Hindlimb muscle (tissue), 1 donor: ENCODE measurements around the gene MYOM1. TPM values are rescaled to one million over a fixed set of nuclear protein-coding genes. Genes with fewer than 3 reads are reported as not detected.

Experiments
- DNase-seq: peaks from one replicate; pipeline ENCODE4 v3.0.0-alpha.2; 2013
- polyA plus RNA-seq: library from polyadenylated mRNA; unstranded; fragments of 120-200 nt; gene quantifications from one replicate; pipeline ENCODE4 v1.2.1, GENCODE V29; 2013; ENCODE audit not compliant: insufficient read length

Gene MYOM1
- polyA plus RNA-seq, 1 donor = 679 TPM

DNA sequence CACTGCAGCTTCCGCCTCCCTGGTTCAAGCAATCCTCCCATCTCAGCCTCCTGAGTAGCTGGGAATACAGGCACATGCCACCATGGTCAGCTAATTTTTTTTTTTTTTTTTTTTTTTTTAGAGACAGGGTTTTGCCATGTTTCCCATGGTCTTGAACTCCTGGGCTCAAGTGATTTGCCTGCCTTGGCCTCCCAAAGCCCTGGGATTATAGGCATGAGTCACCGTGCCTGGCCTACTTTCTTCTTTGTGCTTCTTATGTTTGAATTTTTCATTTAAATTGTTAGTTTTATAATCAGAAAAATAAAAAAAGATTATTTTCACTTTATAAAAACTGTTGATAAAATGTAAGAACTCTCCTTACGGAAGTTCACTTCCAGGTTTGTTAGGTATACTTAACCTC, 105.3 kb downstream of the MYOM1 start:
- no peak for DNase-seq

DNA sequence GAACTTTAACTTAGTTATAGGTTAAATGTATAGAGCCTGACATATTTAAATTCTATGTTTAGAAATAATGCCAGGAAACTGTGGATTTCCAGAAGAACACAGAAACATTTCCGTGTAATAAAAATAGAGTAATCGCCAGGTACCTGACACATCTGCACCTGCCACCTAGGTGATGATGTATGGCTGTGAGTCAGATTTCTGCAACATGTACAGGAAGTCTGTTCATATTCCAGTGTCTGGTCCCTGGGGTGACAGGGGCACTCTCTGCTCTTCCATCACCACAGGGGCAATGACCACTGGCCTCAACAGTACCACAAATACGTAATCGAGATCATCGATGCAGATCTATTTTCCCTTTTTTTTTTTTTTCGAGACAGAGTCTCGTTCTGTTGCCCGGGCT, 105.7 kb downstream of the MYOM1 start:
- no peak for DNase-seq

DNA sequence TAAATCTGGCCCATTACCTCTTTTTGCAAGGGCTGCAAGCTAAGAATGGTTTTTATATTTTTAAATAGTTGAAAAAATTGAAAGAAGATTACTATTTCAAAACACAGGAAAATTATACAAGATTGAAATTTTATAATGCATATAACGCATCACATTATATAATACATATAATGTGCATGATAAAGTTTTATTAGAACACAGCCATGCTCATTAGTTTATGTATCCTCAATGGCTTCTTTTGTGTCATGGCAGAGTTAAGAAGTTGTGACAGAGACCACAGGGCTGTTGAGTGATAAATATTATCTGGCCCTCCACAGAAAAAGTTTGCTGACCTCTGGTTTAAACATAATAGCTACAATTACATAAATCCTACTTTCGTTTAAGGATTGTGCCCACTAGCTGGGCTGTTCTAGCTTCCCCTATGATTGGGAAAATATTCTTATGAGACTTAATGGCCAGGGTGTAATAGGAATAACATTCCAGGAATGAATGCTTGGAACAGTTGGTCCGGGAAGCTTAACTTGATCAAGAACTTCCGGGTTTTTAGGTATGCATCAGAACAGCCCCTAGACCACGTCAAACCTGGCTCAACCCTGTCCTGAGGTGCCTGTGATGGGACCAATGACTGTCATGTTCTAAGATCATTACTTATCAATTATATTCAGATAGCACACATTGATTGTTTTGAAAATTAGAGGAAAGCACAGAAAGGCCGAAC, 108.1 kb downstream of the MYOM1 start:
- DNase-seq = no peak

DNA sequence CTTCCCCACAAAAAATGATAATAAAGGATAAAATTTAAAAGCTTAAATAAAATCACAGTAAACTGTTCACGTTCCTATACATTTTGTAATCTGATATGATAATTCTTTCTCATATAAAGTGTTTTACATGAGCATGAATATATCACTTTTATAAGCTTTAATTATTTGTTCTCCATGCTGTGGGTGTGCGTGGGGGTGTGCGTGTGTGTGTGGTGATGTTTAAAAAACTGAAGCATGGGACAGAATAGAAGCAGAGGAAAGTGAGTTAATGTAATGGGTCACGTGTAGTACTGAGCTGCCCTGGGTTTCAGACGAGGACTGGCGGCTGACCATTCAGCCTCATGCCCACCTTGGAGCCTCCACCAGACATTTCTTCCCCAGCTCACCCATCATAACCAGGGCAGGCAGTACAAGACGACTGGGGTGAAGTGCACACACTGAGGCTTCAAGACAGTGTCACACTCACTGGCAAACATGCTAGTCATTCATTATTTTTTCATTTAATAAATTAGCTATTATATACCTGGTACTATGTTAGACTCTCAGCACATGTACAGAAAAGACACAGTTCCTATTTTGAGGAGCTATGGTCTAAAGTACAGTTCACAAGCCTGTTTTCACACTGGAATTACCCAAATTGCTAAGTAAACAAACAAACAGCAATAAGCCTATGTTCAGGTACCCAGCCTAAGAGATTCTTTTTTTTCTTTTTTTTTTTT, 109.6 kb downstream of the MYOM1 start:
- DNase-seq = no peak

DNA sequence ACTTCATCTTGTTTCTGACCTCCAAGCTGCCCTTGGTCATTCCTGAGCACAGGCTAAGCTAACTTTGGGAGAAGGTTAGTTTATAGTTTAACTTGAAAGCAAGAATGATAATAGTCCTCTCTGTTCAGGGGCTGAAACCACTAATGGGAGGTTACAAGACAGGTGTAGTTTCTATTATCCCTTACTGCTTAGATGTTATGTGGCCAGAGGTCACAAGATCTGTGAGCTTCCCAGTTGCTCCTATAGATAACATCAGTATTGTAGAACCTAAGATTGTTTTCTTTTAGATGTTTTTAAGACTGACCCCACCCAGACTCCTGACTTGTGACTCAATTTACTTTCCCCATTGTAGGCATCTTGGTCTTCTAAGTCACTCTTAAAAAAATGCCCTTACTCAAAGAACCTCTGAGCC, 112.0 kb downstream of the MYOM1 start:
- DNase-seq = no peak

DNA sequence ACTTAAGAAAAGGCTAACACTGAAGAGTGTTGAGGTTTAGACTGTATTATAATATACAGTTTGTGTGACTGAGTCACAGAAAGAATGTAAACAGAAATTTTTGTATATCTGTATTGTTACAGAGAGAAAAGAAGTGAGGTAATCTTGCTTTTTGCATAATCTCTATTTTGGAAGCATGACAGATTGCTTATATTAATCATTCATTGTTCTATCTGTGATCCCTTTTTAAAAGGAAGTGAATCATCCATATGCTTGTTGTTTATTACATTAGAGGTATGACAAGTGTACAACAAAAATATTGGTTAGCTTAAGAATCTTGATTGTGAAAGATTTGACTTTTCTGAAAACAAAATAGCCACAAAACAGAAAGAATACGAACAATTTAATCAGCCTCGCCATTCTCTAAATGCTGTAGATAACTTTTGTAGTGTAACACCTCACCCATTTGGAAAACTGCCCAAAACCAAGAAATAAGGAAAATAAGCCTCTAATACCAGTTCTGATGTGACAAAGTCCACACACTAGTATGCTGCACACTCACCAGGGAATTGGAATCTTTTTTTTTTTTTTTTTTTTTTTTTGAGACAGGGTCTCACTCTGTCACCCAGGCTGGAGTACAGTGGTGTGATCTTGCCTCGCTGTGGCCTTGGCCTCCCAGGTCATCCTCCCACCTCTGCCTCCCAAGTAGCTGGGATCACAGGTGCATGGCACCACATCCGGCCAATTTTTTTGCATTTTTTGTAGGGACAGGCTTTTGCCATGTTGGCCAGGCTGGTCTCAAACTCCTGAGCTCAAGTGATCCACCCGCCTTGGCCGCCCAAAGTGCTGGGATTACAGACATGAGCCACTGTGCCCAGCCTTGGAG, 115.3 kb downstream of the MYOM1 start:
- DNase-seq = no peak

DNA sequence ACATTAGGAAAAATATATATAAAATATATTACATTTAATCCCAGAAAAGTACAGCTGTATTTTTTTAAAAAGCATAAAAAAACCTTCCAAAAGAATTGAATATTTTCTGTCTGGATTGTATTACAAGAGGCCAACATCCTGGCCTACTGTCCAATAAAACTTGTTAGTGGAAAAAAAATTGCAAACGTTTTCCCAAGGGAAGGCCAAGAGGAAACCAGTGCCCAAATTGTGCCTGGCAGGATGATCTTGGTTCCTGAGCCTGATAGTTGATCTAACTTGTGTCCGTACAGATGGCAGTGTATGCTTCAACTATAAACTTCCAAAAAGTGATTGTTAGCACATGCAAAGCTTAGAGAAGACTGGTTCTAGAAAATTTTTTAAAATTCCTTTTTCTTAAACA, 116.2 kb downstream of the MYOM1 start:
- peak; percentile 10 for DNase-seq

DNA sequence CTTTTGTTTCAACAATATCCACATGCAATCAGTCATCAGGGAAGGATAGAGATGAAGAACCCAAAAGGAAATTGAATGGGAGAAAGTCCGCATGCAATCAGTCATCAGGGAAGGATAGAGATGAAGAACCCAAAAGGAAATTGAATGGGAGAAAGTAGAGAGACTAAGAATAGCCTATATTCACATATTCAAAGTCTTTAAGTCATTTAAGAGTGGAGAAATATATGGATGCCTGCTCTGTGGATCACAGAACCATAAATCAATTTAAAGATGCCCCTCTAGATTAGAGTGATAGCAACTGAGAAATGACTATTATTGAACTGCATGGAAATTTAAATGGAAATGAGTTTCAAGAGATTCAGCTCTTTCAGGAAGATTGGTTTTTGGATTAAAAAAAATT, 116.8 kb downstream of the MYOM1 start:
- no peak for DNase-seq

DNA sequence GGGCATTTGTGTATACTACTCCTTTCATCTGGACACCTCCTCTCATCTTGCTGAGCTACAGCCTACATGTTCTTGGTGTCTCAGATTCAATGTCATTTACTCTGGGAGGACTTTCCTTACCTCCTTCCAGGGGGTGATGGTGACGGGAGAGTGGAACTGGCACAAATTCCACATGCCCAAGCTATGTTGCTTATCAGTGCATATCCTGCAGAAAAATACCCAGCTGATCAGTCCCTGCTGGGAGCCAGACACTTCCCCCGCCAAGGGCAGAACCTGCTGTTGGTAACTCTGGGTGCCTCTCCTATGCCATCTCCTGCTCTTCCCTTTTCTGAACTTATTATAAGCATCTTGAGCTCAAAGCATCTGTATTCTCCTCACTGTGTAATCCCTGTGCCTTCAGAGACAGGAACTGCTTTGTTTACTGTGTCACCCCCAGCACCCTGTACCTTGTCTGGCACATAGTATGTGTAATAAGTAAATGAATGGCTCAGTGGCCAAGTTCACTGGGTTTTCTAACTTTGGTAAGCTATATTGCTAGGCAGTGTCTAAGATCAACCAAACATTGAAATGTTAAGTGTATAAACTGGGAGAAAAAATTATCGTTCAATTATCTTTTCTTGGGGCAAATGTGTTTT, 119.2 kb downstream of the MYOM1 start:
- DNase-seq = no peak

DNA sequence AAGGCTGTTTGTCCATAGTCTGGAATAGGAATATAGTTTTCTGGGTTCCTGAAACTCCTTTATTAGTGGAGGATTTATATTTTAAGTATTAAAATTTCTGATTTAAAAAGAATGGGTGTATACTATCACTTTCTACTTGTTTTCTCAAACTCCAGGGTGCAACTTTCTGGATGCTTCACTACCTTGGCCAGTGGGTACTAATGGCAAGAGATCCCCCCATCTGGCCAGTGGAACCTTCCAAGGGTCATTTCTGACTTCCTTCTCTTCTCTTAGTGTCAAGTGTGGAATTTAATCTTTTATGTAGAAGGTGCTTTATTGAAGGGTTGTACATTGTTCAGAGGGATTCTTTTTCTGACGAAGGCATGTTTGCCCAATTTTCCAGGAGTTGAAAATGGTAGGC, 120.4 kb downstream of the MYOM1 start:
- no peak for DNase-seq

DNA sequence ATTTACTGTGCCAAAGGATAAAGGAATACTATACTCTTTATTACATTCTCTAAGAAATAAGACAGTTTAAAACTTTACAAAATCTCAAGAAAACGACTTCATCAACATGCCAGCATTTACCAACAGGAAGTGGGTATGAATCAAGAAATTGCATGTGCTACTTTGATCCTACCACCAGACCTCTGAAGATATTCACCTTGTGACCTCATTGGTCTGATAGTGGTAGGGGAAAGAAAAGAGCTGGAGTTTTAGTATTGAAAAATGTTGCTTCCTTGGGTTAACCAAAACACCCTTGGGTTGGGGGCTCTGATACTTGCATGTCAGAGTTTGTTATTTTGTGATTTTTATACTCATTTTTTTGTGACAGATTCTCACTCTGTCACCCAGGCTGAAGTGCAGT, 122.7 kb downstream of the MYOM1 start:
- no peak for DNase-seq

DNA sequence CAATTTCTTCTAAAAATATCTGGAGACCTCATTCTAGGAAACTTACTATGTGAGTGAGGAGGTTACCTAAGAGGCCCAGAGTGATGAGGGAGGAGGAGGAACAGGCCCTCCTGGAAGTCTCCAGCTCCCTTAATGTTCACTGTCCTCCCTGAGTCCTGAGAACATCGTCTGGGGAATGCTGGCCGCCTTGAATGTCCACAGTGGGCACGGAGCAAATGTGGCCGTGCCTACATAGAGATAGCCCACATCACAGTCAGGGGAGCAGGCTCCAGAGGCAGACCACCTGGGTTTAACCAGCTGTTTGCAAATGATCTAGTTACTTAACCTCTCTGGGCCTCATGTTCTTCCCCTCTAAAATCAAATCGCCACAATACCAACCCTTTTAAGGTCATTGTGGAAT, 123.8 kb downstream of the MYOM1 start:
- no peak for DNase-seq

DNA sequence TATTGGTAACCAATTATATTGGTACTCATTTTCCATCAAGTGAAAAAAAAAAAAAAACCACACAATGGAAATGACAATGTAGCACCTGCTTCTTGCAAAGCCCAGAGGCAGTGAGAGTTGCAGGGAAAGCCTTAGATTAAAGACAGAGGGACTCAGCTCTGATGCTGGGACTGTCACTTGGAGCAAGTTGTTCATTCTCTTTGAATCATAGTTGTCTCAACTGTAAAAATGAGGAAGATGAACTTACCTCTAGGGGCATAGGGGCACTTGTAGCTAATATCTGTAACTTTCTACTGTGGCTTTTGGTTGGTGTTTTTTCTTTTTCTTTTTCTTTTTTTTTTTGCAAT, 125.5 kb downstream of the MYOM1 start:
- no peak for DNase-seq

DNA sequence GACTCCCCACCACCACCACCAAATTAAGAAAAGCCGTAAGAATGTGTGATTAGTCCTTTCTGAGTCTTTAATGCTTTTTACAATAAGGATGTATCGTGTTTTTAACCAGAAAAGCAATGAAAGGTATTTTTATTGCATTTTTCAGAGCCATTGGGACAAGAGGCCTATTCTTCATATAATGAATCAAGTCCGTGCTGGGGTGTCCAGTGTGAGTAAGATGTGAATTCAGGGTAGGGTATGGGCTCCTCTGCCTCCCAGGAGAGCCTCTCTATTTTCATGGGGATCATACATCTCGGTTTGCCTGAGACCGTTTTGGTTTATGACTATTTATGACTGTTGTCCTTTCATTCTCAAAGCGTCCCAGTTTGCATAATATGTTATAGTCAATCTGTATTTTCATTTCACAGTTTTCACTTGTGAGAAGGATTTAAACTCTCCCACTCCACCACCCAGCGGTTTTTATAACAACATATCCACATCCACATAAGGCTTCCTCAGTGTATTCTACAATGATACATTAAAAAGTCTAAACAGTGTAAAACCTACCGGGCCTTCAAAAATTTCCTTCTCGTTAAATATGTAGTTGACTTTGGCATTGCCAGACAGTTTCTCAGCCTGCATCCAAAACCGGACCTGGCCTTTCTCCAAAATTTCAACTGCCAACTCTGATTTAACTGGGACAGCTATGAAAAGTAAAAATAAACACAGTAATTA, 126.0 kb downstream of the MYOM1 start:
- no peak for DNase-seq

DNA sequence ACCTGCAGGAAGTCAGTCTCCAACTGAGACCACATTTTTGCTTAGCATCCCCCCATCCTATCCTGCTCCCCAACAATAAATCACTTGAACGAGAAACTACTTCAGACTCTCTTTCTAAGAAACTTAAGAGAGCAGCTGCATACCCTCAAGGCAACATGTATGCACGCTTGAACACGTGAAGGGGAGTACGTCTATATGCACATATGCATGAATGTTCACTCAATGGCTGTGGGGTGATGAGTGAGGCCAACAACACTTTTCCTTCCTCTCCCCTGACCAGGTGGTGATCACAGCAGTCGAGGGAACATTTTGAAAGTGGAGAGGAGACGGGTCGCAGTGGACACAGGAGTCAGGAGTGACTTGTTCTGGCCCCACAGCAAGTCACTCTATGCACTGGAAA, 127.0 kb downstream of the MYOM1 start:
- DNase-seq = no peak

DNA sequence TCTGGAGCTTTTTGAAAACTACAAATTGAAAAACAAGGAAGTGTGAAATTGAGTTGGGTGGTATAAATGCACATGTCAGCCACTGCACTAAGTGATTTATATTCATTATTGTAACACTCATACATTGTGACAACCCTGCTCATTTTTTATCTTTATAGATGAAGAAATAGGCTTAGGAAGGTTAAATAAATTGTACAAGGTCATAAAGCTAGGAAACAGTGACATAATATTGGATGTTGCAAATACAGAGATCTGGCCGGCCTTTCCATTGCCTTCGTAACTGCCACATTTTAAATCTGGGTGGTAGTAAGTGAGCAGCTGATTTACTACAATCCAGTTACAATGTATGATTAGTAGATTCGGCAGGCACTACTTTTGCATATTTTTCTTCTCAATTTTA, 130.2 kb downstream of the MYOM1 start:
- no peak for DNase-seq

DNA sequence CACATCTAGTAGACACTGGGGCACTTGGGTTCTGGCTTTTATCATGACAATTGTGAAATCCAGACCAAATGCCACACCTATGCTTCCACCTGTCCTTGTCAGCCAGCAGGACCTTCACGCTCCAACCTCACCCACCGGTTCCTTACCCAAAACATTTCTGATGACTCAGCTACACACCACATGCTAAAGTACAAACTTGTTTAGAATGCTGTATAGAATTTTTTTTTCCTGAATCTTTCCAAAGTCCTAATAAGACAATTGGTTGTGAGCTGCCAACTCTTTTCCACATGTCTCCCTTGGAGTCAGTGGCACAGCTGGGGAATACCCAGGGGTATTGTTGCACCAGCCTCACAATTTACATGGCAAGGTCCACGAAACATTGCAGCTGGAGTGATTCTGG, 131.3 kb downstream of the MYOM1 start:
- DNase-seq = no peak

DNA sequence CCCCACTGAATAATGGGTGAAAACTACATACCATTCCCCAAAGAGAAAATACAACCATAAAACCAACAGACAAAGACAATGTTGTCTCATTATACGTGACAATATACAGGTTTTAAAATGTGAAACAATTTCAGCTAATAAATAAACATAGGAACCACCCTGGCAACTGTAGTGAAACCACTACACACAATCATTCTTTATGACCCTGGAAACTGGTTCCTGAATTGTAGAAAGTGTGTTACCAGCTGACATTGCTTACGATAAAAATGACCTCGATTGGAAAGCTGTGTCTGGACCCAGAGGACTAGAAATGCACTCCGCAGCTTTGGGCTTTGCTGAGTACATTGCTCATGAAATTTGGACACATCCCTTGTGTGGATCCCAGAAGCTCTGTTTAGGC, 132.9 kb downstream of the MYOM1 start:
- no peak for DNase-seq

DNA sequence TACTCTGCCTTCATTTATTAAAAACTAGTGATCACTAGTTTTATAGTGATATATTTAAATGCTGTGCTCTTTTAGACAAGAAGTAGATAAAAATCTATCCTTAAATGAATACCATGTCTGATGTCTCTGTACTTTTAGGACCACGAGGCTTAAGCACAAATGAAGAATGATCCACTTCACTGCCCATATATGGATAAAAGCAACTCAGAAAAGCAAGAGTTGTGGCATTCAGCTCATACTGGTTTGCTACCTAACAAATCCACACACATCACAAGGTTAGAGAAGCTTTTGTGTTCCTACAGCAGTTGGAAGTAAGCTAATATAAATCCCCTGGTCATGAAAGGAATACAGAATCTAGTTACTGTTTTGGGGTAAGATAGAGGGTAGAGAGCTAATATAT, 134.2 kb downstream of the MYOM1 start:
- DNase-seq = no peak

DNA sequence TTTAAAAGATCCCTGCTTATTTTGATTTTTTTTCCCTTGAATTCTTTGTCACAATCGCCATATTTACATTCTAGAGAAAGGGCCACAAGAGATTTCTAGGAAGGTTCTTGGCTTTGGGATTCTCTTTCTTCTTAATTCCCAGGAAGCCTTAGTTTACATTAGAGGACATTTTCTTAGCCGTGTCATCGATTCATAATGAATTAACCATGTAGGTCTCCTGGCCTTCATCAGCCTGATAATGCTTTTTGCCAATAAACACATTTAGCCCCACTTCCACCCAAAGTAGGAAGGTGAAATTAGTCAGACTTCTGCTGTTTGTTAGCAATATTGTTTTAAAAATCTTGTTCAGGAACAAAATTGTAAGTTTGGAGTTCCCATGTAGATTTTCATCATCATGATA, 135.6 kb downstream of the MYOM1 start:
- DNase-seq = no peak

DNA sequence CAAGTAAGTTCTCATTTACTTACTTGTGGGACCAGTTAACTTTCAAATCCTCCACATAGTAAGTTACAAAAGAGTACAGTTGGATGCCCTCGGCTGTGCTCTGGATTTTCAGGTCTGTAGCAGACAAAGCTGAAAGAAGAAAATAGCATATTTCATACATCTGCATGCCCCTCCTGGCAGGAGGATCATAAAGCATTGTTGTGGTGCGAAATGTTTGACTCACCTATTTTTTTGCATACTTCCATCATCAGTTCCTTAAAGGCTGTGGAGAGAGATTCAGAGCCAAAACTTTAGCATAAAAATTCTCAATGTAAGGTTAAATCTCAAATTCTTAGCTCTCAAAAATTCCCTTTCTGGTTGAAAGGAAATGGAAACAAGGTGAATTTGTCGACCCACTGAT, 136.0 kb downstream of the MYOM1 start:
- DNase-seq = no peak

DNA sequence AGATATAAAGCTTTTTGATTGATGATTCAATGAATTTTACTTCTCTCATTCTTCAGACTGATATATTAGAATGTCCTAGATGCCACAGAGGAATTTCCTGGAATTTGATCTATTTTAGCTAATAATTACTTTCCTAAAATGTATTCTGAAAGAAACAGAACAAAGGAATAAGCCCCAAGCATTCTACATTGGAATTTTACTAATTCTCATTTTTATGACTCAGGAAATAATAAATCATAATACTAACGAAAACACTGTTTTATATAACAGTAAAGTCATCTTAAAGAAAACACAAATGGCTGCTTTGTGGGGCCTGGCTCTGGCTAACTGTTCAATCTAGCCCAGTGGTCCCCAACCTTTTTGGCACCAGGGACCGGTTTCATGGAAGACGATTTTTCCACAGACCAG, 138.2 kb downstream of the MYOM1 start:
- no peak for DNase-seq

DNA sequence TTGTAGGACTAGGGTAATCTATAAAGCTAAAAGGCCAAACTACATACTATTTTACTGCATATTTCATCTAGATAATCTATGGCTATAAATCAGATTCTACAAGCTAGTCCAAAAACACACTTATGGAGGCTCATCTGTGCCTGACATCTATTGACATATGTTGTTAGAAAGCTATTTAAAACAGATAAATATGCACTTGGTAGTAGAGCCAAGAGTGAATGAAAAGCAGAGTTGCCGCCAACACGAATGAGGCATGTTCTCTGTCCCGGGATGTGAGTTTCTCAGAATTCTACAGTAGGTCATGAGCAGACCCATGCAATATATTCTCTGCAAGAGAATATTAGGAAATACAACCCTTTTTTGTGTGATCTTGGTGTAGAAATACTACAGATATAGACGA, 140.1 kb downstream of the MYOM1 start:
- no peak for DNase-seq
